ENCODE results near the gene ENOX2.

DNA sequence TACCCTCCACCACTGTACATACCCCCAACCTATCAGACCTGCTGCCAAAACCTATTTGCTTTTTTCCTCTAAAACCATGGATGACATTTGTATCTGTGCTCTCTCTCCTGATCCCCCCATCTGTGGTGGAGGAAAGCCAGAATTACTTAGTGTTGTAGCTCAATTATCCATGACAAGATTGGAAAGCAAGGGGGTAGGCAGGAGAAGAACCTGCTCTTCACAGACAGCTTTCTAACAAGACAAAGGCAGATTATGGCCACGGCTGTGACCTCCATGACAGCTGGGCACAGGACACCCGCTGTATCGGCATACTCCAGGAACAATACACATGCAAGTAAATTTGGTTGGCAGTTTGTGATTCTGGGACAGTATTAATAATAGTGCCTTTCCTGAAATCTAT lies 186.7 kb downstream of the ENOX2 start:
- no peak for TF ChIP-seq POLR2A (IDR thresholded peaks at IDR 0.05)
- TF ChIP-seq, protein P1, sequence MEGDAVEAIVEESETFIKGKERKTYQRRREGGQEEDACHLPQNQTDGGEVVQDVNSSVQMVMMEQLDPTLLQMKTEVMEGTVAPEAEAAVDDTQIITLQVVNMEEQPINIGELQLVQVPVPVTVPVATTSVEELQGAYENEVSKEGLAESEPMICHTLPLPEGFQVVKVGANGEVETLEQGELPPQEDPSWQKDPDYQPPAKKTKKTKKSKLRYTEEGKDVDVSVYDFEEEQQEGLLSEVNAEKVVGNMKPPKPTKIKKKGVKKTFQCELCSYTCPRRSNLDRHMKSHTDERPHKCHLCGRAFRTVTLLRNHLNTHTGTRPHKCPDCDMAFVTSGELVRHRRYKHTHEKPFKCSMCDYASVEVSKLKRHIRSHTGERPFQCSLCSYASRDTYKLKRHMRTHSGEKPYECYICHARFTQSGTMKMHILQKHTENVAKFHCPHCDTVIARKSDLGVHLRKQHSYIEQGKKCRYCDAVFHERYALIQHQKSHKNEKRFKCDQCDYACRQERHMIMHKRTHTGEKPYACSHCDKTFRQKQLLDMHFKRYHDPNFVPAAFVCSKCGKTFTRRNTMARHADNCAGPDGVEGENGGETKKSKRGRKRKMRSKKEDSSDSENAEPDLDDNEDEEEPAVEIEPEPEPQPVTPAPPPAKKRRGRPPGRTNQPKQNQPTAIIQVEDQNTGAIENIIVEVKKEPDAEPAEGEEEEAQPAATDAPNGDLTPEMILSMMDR (IDR thresholded peaks at IDR 0.05), result no peak

Data from testis (tissue), 2 donors.